ENCODE results near the gene NLRP12.
A peak's percentile ranks its signal among the peaks of the same experiment; 100 is the strongest.
"Not testable (repeated sequence)": the region's sequence is repeated elsewhere in the genome, so short reads cannot be mapped to it uniquely, and the experiment has no call there.

The NLRP12 gene

GRCh38 chr19:53824134-53824611 lies at the start of gene NLRP12:
Gene NLRP12, minus strand, starts transcription at chr19:53824314. Its CDS starts 140 bp downstream, at chr19:53824174.
- no peak within 1 kb of the TSS for H3K27ac ChIP-seq (ENCODE audit: low read length)
- no peaks in the 10 kb centered on the region for H3K9me3 ChIP-seq (ENCODE audit: control insufficient read depth in 1 of 2, low read length in 2 of 2)
- H3K36me3 ChIP-seq (ENCODE audit: control insufficient read depth in 1 of 2, insufficient read depth in 2 of 2, low read length in 2 of 2): no peaks in the 10 kb centered on the region
- H3K27me3 ChIP-seq (ENCODE audit: low read depth, low read length): no peaks in the 10 kb centered on the region
- H3K4me3 ChIP-seq (ENCODE audit: low read depth in 1 of 2, low read length in 2 of 2): peak within 1 kb of the TSS in 1 of 2 donors; percentile 38
- H3K4me1 ChIP-seq (ENCODE audit: control insufficient read depth in 1 of 2, insufficient read depth in 2 of 2, low read length in 2 of 2): no peaks in the 10 kb centered on the region

- no peaks in the 10 kb centered on the region for H3K27me3 ChIP-seq (ENCODE audit: low read depth, low read length)
- peaks cover 3 to 62% of the 10 kb centered on the region in 2 donors for H3K4me1 ChIP-seq (ENCODE audit: control insufficient read depth in 1 of 2, insufficient read depth in 2 of 2, low read length in 2 of 2)
- peaks cover 18 to 47% of the 10 kb centered on the region in 2 donors for H3K36me3 ChIP-seq (ENCODE audit: control insufficient read depth in 1 of 2, insufficient read depth in 2 of 2, low read length in 2 of 2)
- H3K27ac ChIP-seq (ENCODE audit: low read length): no peak overlapping the region
- no peaks in the 10 kb centered on the region for H3K9me3 ChIP-seq (ENCODE audit: control insufficient read depth in 1 of 2, low read length in 2 of 2)
- no peak overlapping the region for H3K4me3 ChIP-seq (ENCODE audit: low read depth in 1 of 2, low read length in 2 of 2)
These were observed 48.6 kb upstream of the NLRP12 start for GRCh38 chr19:53872762-53873161.

GRCh38 chr19:53871454-53871853 lies 47.3 kb upstream of the NLRP12 start:
- Histone ChIP-seq H3K9me3 (ENCODE audit: control insufficient read depth in 1 of 2, low read length in 2 of 2) (no peaks in the 10 kb centered on the region), H3K27ac (ENCODE audit: low read length) (no peak overlapping the region), H3K4me1 (ENCODE audit: control insufficient read depth in 1 of 2, insufficient read depth in 2 of 2, low read length in 2 of 2) (peaks cover 3 to 63% of the 10 kb centered on the region in 2 donors), H3K4me3 (ENCODE audit: low read depth in 1 of 2, low read length in 2 of 2) (peak overlapping the region in 1 of 2 donors; percentile 96), H3K27me3 (ENCODE audit: low read depth, low read length) (no peaks in the 10 kb centered on the region), H3K36me3 (ENCODE audit: control insufficient read depth in 1 of 2, insufficient read depth in 2 of 2, low read length in 2 of 2) (peaks cover 18 to 49% of the 10 kb centered on the region in 2 donors)

- Histone ChIP-seq H3K27ac (ENCODE audit: low read length) (no peak overlapping the region), H3K36me3 (ENCODE audit: control insufficient read depth in 1 of 2, insufficient read depth in 2 of 2, low read length in 2 of 2) (peaks cover 18 to 42% of the 10 kb centered on the region in 2 donors), H3K27me3 (ENCODE audit: low read depth, low read length) (no peaks in the 10 kb centered on the region), H3K4me3 (ENCODE audit: low read depth in 1 of 2, low read length in 2 of 2) (peak overlapping the region; percentile 38 to 96), H3K4me1 (ENCODE audit: control insufficient read depth in 1 of 2, insufficient read depth in 2 of 2, low read length in 2 of 2) (peaks cover 6 to 67% of the 10 kb centered on the region in 2 donors), H3K9me3 (ENCODE audit: control insufficient read depth in 1 of 2, low read length in 2 of 2) (no peaks in the 10 kb centered on the region)
These were observed 46.4 kb upstream of the NLRP12 start for GRCh38 chr19:53870485-53870844.

GRCh38 chr19:53869805-53870484 lies 45.8 kb upstream of the NLRP12 start:
- H3K27me3 ChIP-seq (ENCODE audit: low read depth, low read length); H3K9me3 ChIP-seq (ENCODE audit: control insufficient read depth in 1 of 2, low read length in 2 of 2): not testable (repeated sequence)
- Histone ChIP-seq H3K4me1 (ENCODE audit: control insufficient read depth in 1 of 2, insufficient read depth in 2 of 2, low read length in 2 of 2) (peaks cover 6 to 65% of the 10 kb centered on the region in 2 donors), H3K4me3 (ENCODE audit: low read depth in 1 of 2, low read length in 2 of 2) (peak overlapping the region; percentile 52 to 96), H3K36me3 (ENCODE audit: control insufficient read depth in 1 of 2, insufficient read depth in 2 of 2, low read length in 2 of 2) (peaks cover 18 to 40% of the 10 kb centered on the region in 2 donors), H3K27ac (ENCODE audit: low read length) (peak overlapping the region; percentile 96)

- H3K4me3 ChIP-seq (ENCODE audit: low read depth in 1 of 2, low read length in 2 of 2): peak overlapping the region; percentile 96 to 97
- peaks cover 6 to 57% of the 10 kb centered on the region in 2 donors for H3K4me1 ChIP-seq (ENCODE audit: control insufficient read depth in 1 of 2, insufficient read depth in 2 of 2, low read length in 2 of 2)
- H3K9me3 ChIP-seq (ENCODE audit: control insufficient read depth in 1 of 2, low read length in 2 of 2): no peaks in the 10 kb centered on the region
- H3K27me3 ChIP-seq (ENCODE audit: low read depth, low read length): no peaks in the 10 kb centered on the region
- peak overlapping the region; percentile 96 for H3K27ac ChIP-seq (ENCODE audit: low read length)
- H3K36me3 ChIP-seq (ENCODE audit: control insufficient read depth in 1 of 2, insufficient read depth in 2 of 2, low read length in 2 of 2): peaks cover 14 to 32% of the 10 kb centered on the region in 2 donors
These were observed 45.0 kb upstream of the NLRP12 start for GRCh38 chr19:53868892-53869804.

- Histone ChIP-seq H3K27ac (ENCODE audit: low read length) (peak overlapping the region; percentile 96), H3K27me3 (ENCODE audit: low read depth, low read length) (no peaks in the 10 kb centered on the region), H3K4me1 (ENCODE audit: control insufficient read depth in 1 of 2, insufficient read depth in 2 of 2, low read length in 2 of 2) (peaks cover 6 to 48% of the 10 kb centered on the region in 2 donors), H3K4me3 (ENCODE audit: low read depth in 1 of 2, low read length in 2 of 2) (peak overlapping the region; percentile 96 to 97), H3K9me3 (ENCODE audit: control insufficient read depth in 1 of 2, low read length in 2 of 2) (no peaks in the 10 kb centered on the region), H3K36me3 (ENCODE audit: control insufficient read depth in 1 of 2, insufficient read depth in 2 of 2, low read length in 2 of 2) (peaks cover 5 to 23% of the 10 kb centered on the region in 2 donors)
These were observed 44.2 kb upstream of the NLRP12 start for GRCh38 chr19:53868091-53868891.

GRCh38 chr19:53867225-53868090 lies 43.3 kb upstream of the NLRP12 start, which contains the start of gene MYADM:
Gene MYADM, plus strand, starts transcription at chr19:53867883. Its CDS starts 5,647 bp downstream, at chr19:53873530.
- peaks cover 6 to 40% of the 10 kb centered on the region in 2 donors for H3K4me1 ChIP-seq (ENCODE audit: control insufficient read depth in 1 of 2, insufficient read depth in 2 of 2, low read length in 2 of 2)
- H3K27me3 ChIP-seq (ENCODE audit: low read depth, low read length): no peaks in the 10 kb centered on the region
- peak within 1 kb of the TSS; percentile 96 to 97 for H3K4me3 ChIP-seq (ENCODE audit: low read depth in 1 of 2, low read length in 2 of 2)
- peak within 1 kb of the TSS; percentile 97 for H3K27ac ChIP-seq (ENCODE audit: low read length)
- H3K9me3 ChIP-seq (ENCODE audit: control insufficient read depth in 1 of 2, low read length in 2 of 2): no peaks in the 10 kb centered on the region
- peaks cover 0 to 21% of the 10 kb centered on the region in 2 donors for H3K36me3 ChIP-seq (ENCODE audit: control insufficient read depth in 1 of 2, insufficient read depth in 2 of 2, low read length in 2 of 2)

- H3K4me3 ChIP-seq (ENCODE audit: low read depth in 1 of 2, low read length in 2 of 2): peak overlapping the region; percentile 60 to 96
- H3K4me1 ChIP-seq (ENCODE audit: control insufficient read depth in 1 of 2, insufficient read depth in 2 of 2, low read length in 2 of 2): peaks cover 6 to 37% of the 10 kb centered on the region in 2 donors
- H3K27ac ChIP-seq (ENCODE audit: low read length): peak overlapping the region; percentile 97
- peaks cover 0 to 21% of the 10 kb centered on the region in 2 donors for H3K36me3 ChIP-seq (ENCODE audit: control insufficient read depth in 1 of 2, insufficient read depth in 2 of 2, low read length in 2 of 2)
- H3K27me3 ChIP-seq (ENCODE audit: low read depth, low read length): no peaks in the 10 kb centered on the region
- H3K9me3 ChIP-seq (ENCODE audit: control insufficient read depth in 1 of 2, low read length in 2 of 2): no peaks in the 10 kb centered on the region
These were observed 42.7 kb upstream of the NLRP12 start for GRCh38 chr19:53866865-53867224.

All from muscle layer of duodenum (tissue), 2 donors.